Spinal cord (tissue), 10 donors: ENCODE measurements around the gene SRF. TPM values are rescaled to one million over a fixed set of nuclear protein-coding genes. Genes with fewer than 3 reads are reported as not detected.
A peak's percentile ranks its signal among the peaks of the same experiment; 100 is the strongest.

Experiments used
- DNase-seq, 6 donors: peaks; one replicate each; pipeline versions ENCODE4 v3.0.0 to v3.0.0-alpha.2; 2013 to 2015; ENCODE audit warnings: low spot score in 6 of 6, low read depth in 4 of 6
- H3K27ac ChIP-seq: one replicate; pipeline ENCODE4 v1.5.1; 2013; ENCODE audit warnings: low read depth, low read length, control low read depth
- H3K27me3 ChIP-seq: one replicate; pipeline ENCODE4 v1.6.1; 2013; ENCODE audit warnings: low read length; ENCODE audit not compliant: control insufficient read depth, insufficient read depth
- H3K36me3 ChIP-seq: one replicate; pipeline ENCODE4 v1.6.1; 2013; ENCODE audit warnings: low read length; ENCODE audit not compliant: control insufficient read depth, insufficient read depth
- H3K4me1 ChIP-seq: one replicate; pipeline ENCODE4 v1.6.1; 2013; ENCODE audit warnings: low read length; ENCODE audit not compliant: control insufficient read depth, insufficient read depth
- H3K4me3 ChIP-seq: one replicate; pipeline ENCODE4 v1.5.1; 2013; ENCODE audit warnings: low read depth, low read length, control low read depth
- H3K9me3 ChIP-seq: one replicate; pipeline ENCODE4 v1.6.1; 2013; ENCODE audit warnings: low read length; ENCODE audit not compliant: control insufficient read depth, insufficient read depth
- WGBS: methylation state at CpG from one replicate; pipeline ENCODE4 v1.1.5; 2013; ENCODE audit warnings: missing lambda C conversion rate; ENCODE audit not compliant: insufficient coverage; 5-methylcytosine and 5-hydroxymethylcytosine counted together
- polyA plus RNA-seq, 2 donors: library from polyadenylated mRNA; unstranded; fragments of 120-200 nt; gene quantifications; one replicate each; pipeline ENCODE4 v1.2.1, GENCODE V29; 2013; ENCODE audit not compliant: insufficient read length in 2 of 2
- total RNA-seq, 2 donors: library from RNA; depleted of rRNA in 1 of 2; stranded (reverse); fragments of 120-200 nt in 1 of 2; fragments of >200 nt in 1 of 2; gene quantifications; one replicate each; pipeline versions ENCODE4 v1.2.3 to v1.2.4, GENCODE V29; 2013 to 2014
- donor health status: healthy.

SRF gene
- total and polyA plus RNA-seq, 4 donors: 6.8 to 21.7 (median 18.9) TPM

GRCh38 chr6:43220439-43220951 lies 49.4 kb downstream of the SRF start:
- Histone ChIP-seq H3K27me3 (no peaks in the 10 kb centered on the region), H3K9me3 (no peaks in the 10 kb centered on the region), H3K4me1 (peaks cover 23% of the 10 kb centered on the region), H3K27ac (no peak overlapping the region), H3K4me3 (no peak overlapping the region), H3K36me3 (peaks cover 74% of the 10 kb centered on the region)
- WGBS: 83% methylated on average over 16 of the region's 16 CpGs
- DNase-seq: no peak

- WGBS: 58% methylated on average over 17 of the region's 20 CpGs
- Histone ChIP-seq H3K4me1 (peaks cover 23% of the 10 kb centered on the region), H3K4me3 (no peak overlapping the region), H3K9me3 (no peaks in the 10 kb centered on the region), H3K27me3 (no peaks in the 10 kb centered on the region), H3K36me3 (peaks cover 75% of the 10 kb centered on the region), H3K27ac (peak overlapping the region; percentile 84)
- DNase-seq: peak in 5 of 6 donors; percentile 50 to 88 (median 62)
These were observed 50.2 kb downstream of the SRF start for GRCh38 chr6:43221046-43221972.

GRCh38 chr6:43222418-43223059 lies 51.5 kb downstream of the SRF start:
- peaks cover 23% of the 10 kb centered on the region for H3K4me1 ChIP-seq
- WGBS: 84% methylated on average over 10 of the region's 15 CpGs
- H3K36me3 ChIP-seq: peaks cover 68% of the 10 kb centered on the region
- H3K4me3 ChIP-seq: no peak overlapping the region
- no peaks in the 10 kb centered on the region for H3K27me3 ChIP-seq
- DNase-seq: no peak
- H3K27ac ChIP-seq: peak overlapping the region; percentile 84
- H3K9me3 ChIP-seq: no peaks in the 10 kb centered on the region

GRCh38 chr6:43223175-43223574 lies 52.1 kb downstream of the SRF start:
- WGBS: 92% methylated on average over 14 of the region's 14 CpGs
- peaks cover 68% of the 10 kb centered on the region for H3K36me3 ChIP-seq

DNA sequence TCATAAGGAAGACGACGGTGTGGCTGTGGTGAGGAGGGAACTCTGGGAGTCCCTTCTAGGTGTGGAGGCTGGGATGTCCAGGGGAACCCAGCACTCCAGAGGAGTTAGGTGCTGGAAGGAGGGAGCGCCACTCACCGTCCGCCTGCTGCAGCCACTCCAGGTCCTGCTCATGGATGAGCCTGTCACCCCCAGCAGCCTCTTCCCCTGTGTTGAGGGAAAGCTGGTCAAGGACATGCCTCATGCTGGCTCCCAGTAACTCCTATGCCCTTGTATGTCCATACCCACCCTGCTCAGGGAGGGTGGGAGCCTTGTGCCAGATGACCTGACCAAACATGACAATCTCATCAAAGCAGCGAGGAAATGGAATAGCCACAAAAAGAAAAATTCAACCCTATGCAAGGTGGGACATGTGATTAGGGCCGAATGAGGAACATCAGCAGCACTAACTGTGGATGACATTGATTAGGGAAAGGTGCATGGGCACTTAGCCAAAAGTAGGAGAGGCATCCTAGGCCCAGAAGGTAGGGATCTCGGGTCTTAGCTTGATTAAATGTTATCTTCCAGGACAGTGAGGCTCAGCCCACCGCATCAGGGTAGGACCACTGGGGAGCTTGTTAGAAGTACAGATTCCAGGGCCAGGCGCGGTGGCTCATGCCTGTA lies 55.3 kb downstream of the SRF start:
- Histone ChIP-seq H3K27ac (no peak overlapping the region), H3K9me3 (no peaks in the 10 kb centered on the region), H3K27me3 (no peaks in the 10 kb centered on the region), H3K4me3 (no peak overlapping the region), H3K4me1 (peaks cover 33% of the 10 kb centered on the region), H3K36me3 (peaks cover 40% of the 10 kb centered on the region)
- no peak for DNase-seq
- 90% methylated on average over 6 of the region's 11 CpGs for WGBS

More at GRCh38 chr6:43223175-43223574, 52.1 kb downstream of the SRF start:
- H3K4me3 ChIP-seq: no peak overlapping the region
- H3K9me3 ChIP-seq: no peaks in the 10 kb centered on the region
- H3K27ac ChIP-seq: no peak overlapping the region
- DNase-seq: no peak
- no peaks in the 10 kb centered on the region for H3K27me3 ChIP-seq
- peaks cover 27% of the 10 kb centered on the region for H3K4me1 ChIP-seq

DNA sequence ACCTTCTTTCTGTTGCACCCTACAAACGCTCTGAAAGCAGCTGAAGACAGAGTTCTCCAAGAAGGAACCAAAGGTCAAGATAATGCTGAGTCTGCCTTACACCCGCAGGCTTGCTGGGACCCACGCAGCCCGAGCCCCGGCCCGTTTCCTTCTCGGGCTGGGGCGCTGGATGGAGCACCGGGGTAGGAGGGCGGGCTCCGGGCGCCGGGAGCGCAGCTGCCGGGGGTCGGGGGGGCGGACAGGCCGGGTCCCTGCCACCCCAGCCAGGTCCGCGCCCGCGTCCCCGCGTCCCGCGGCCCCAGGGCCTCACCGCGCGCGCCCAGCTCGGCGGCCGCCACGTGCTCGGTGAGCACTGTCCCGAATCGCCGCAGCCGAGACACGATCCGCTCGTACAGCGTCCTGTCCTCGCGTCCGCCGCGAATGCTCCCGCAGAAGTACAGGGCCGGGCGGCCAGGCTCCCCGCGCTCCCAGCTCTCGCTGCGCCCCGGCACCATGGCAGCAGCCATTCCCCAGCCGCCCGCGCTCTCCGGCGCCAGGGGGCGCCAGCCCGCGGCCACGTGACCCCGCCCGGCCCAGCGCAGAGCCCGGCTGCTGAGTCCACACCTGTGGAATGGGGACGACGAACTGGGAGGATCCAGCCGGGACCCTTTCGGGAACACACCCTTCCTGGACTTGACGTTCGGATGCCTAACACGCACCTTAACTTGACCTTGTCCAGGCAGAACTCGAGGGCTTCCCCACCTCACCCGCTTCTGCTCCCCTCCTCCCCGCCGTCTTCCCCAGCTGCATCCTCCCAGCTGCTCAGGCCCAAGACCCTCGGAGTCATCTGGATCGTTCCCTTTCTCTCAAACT lies 58.1 kb downstream of the SRF start, which contains the start of gene DNPH1:
DNPH1 (minus strand) TSS at position 531 of the 852 bp plus-strand sequence; CDS start at position 506, 25 bp downstream.
- 2% methylated on average over 82 of the region's 82 CpGs for WGBS
- peaks cover 2% of the 10 kb centered on the region for H3K27me3 ChIP-seq
- H3K36me3 ChIP-seq: peaks cover 15% of the 10 kb centered on the region
- peak; percentile 58 to 91 (median 63) for DNase-seq
- peak within 1 kb of the TSS; percentile 45 for H3K4me3 ChIP-seq
- peaks cover 18% of the 10 kb centered on the region for H3K4me1 ChIP-seq
- H3K9me3 ChIP-seq: no peaks in the 10 kb centered on the region
- H3K27ac ChIP-seq: no peak within 1 kb of the TSS

DNA sequence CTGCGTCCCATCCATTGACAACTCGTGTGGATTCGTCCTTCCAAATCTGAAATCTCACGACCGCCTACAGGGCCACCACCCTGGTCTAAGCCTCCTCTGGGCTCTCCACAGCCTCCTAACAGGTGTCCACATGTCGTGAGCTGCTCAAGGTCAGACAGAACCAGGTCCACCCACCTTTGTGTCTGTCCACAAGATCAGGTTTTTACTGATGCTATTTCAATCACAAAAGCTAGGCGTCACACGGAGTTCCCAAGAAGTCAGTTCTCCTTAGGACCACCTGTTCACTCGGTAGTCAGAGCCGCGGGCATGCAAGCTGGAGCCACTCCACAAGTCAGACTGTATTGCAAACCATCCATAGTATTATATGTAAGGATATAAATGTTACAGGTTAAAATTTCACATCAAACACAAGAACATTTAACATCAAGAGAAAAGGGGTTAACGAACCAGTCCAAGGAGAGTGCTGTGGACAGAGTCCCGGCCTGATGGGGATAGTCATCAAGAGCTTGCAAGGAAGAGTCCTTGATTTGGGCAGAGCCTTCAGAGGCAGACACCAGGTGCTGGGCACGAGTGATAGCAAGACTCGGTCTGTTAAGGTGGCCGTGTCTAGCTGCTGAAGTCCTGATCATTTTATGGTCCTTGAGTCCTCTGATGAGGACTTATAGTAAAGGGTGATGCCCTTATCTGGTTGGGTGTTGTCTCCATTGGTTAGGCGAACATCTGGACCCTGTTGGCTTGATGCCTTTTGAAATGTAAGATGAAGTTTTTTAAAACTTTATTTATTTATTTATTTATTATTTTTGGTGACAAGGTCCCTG lies 58.9 kb downstream of the SRF start:
- H3K9me3 ChIP-seq: no peaks in the 10 kb centered on the region
- H3K4me1 ChIP-seq: peaks cover 18% of the 10 kb centered on the region
- H3K27me3 ChIP-seq: peaks cover 2% of the 10 kb centered on the region
- H3K36me3 ChIP-seq: peaks cover 12% of the 10 kb centered on the region
- WGBS: 77% methylated on average over 13 of the region's 17 CpGs
- no peak overlapping the region for H3K27ac ChIP-seq
- DNase-seq: no peak
- no peak overlapping the region for H3K4me3 ChIP-seq

GRCh38 chr6:43231053-43231452 lies 60.0 kb downstream of the SRF start:
- Histone ChIP-seq H3K9me3 (no peaks in the 10 kb centered on the region), H3K36me3 (peaks cover 3% of the 10 kb centered on the region), H3K4me1 (peaks cover 18% of the 10 kb centered on the region), H3K4me3 (no peak overlapping the region), H3K27ac (no peak overlapping the region), H3K27me3 (peaks cover 2% of the 10 kb centered on the region)
- WGBS: 90% methylated on average over 2 of the region's 4 CpGs
- DNase-seq: no peak
